Stomach (tissue), 9 donors: Measurements from ENCODE around the gene SPACA7. TPM values are rescaled to one million over a fixed set of nuclear protein-coding genes. Genes with fewer than 3 reads are reported as not detected.

Source experiments
- DNase-seq, 2 donors: peaks; one replicate each; pipeline versions ENCODE4 v3.0.0 to v3.0.0-alpha.2; 2013 to 2019
- H3K27ac ChIP-seq, 5 donors: fragments of 200-600 bp in 4 of 5; sonication (generic) in 4 of 5; one replicate each; pipeline ENCODE4 v1.5.1; 2013 to 2019; ENCODE audit warnings: mild to moderate bottlenecking in 1 of 5, moderate library complexity in 1 of 5
- H3K27me3 ChIP-seq, 3 donors: fragments of 200-600 bp; sonication (generic); one replicate each; pipeline ENCODE4 v1.5.1; 2017 to 2019; ENCODE audit warnings: mixed run types in 1 of 3
- H3K36me3 ChIP-seq, 4 donors: fragments of 200-600 bp; sonication (generic); 1 replicate in 3 of 4; 2 replicates in 1 of 4; pipeline ENCODE4 v1.5.1; 2016 to 2019
- H3K4me1 ChIP-seq, 4 donors: fragments of 200-600 bp; sonication (generic); one replicate each; pipeline ENCODE4 v1.5.1; 2016 to 2019
- H3K4me3 ChIP-seq, 4 donors: fragments of 200-600 bp; sonication (generic) in 3 of 4; one replicate each; pipeline ENCODE4 v1.5.1; 2016 to 2019; ENCODE audit warnings: mild to moderate bottlenecking in 1 of 4
- H3K9me3 ChIP-seq, 4 donors: fragments of 200-600 bp; sonication (generic); one replicate each; pipeline ENCODE4 v1.5.1; 2016 to 2019
- EP300 ChIP-seq: sonication (generic); formaldehyde crosslinking; IDR thresholded peaks from one replicate; pipeline ENCODE4 v1.6.1; 2017; ENCODE audit warnings: antibody characterized with exemption
- POLR2A ChIP-seq, 4 donors: fragments of 450-650 bp; IDR thresholded peaks; one replicate each; pipeline ENCODE4 v1.6.1; 2016; ENCODE audit warnings: antibody characterized with exemption in 4 of 4, control low read depth in 2 of 4, mild to moderate bottlenecking in 1 of 4, moderate library complexity in 1 of 4
- POLR2AphosphoS5 ChIP-seq, 3 donors: sonication (generic); formaldehyde crosslinking; IDR thresholded peaks; one replicate each; pipeline ENCODE4 v1.6.1; 2016; ENCODE audit warnings: antibody characterized with exemption in 3 of 3
- WGBS, 5 donors: extraction: QIAGEN DNeasy Blood & Tissue Kit in 3 of 5; methylation state at CpG; one replicate each; pipeline versions ENCODE4 v1.1.5 to v1.1.7; 2013 to 2018; 5-methylcytosine and 5-hydroxymethylcytosine counted together
- intact Hi-C: fragments of 100-400 bp; cut with DNase I; formaldehyde crosslinking; loops from one replicate; pipeline ENCODE4 v1.15.1; 2023; ENCODE audit warnings: low total_unique reads
- polyA plus RNA-seq, 3 donors: library from polyadenylated mRNA; stranded (reverse); fragments of 200-250 nt; gene quantifications; one replicate each; pipeline ENCODE4 v1.2.3, GENCODE V29; 2013
- total RNA-seq, 5 donors: library from RNA; depleted of rRNA; stranded (reverse); fragments of >200 nt; gene quantifications; one replicate each; pipeline versions ENCODE4 v1.1.0 to v1.2.3, GENCODE V29; 2014 to 2016
- TF ChIP-seq, protein P1 (sequence below), 7 experiments: fragments of 450-650 bp in 4 of 7; fragments of 200-600 bp in 3 of 7; sonication (generic) in 3 of 7; IDR thresholded peaks; one replicate each; pipeline ENCODE4 v1.5.1; 2016 to 2019; ENCODE audit warnings: antibody characterized with exemption in 7 of 7, control low read depth in 2 of 7, mild to moderate bottlenecking in 1 of 7
- donor health status: healthy with polysubstance abuse.
- donor health status: Bipolar disorder and iron deficiency.
- donor health status: healthy.

Gene SPACA7
- total and polyA plus RNA-seq, 8 donors: not detected

DNA sequence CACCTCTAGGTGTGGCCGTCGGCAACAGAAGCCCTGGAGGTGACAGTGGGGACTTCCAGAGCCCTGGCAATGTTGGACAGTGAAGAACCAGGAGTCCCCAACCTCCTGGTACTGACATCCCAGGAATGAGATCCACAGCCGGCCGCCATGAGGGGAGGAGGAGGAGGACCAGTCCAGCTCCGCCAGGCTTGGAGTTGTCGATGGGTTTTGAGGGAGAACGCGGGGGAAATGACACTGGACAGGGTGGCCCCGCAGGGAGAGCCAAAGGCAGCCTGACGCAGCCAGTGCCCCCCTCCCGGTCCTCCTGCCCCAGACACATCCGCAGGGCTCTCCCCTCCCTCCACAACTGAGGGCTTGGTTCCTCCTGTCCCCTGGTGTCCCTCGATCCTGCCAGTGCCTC, 57.9 kb downstream of the SPACA7 start:
- H3K27me3 ChIP-seq: peaks cover 0 to 10% (median 0%) of the 10 kb centered on the region in 3 donors
- no peak for DNase-seq
- H3K9me3 ChIP-seq: peaks cover 0 to 28% (median 19%) of the 10 kb centered on the region in 4 donors
- H3K27ac ChIP-seq: no peak overlapping the region
- H3K4me1 ChIP-seq: no peaks in the 10 kb centered on the region
- intact Hi-C loops: no loop called here
- TF ChIP-seq POLR2AphosphoS5 (IDR thresholded peaks at IDR 0.05): no peak
- TF ChIP-seq, protein P1, sequence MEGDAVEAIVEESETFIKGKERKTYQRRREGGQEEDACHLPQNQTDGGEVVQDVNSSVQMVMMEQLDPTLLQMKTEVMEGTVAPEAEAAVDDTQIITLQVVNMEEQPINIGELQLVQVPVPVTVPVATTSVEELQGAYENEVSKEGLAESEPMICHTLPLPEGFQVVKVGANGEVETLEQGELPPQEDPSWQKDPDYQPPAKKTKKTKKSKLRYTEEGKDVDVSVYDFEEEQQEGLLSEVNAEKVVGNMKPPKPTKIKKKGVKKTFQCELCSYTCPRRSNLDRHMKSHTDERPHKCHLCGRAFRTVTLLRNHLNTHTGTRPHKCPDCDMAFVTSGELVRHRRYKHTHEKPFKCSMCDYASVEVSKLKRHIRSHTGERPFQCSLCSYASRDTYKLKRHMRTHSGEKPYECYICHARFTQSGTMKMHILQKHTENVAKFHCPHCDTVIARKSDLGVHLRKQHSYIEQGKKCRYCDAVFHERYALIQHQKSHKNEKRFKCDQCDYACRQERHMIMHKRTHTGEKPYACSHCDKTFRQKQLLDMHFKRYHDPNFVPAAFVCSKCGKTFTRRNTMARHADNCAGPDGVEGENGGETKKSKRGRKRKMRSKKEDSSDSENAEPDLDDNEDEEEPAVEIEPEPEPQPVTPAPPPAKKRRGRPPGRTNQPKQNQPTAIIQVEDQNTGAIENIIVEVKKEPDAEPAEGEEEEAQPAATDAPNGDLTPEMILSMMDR (IDR thresholded peaks at IDR 0.05): no peak
- no peak for TF ChIP-seq POLR2A (IDR thresholded peaks at IDR 0.05)
- no peak for TF ChIP-seq EP300
- H3K36me3 ChIP-seq: no peaks in the 10 kb centered on the region
- WGBS, 5 donors: 85 to 91% (median 88%) methylated on average over 11 to 13 of the region's 13 CpGs
- H3K4me3 ChIP-seq: no peak overlapping the region

DNA sequence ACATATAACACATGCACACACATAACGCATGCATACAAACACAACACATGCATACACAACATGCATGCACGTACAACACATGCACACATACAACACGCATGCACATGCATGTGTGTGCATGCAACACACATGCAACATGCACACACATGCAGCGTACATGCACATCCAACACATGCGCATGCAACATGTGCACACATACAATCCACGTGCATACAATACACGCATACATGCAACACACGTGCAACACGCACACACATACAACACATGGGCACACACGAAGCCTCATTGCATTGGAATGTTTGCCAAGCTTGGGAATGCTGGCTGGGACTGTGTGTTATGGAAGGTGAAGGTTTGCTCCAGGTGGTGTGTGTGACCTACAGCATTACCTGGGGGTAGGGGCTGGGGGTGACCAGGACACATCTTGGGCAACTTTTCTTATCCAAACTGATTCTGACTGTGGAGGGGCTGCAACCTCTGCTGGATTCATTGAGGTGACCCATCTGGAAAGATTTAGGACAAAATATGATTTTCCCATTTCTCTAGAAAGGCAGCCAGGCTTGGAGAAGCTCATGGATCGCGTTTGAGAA, 58.9 kb downstream of the SPACA7 start:
- no peaks in the 10 kb centered on the region for H3K4me1 ChIP-seq
- intact Hi-C loops: no loop called here
- peak in 1 of 2 donors; percentile 10 for DNase-seq
- H3K36me3 ChIP-seq: no peaks in the 10 kb centered on the region
- no peak overlapping the region for H3K27ac ChIP-seq
- 77 to 96% (median 85%) methylated on average over 7 to 12 of the region's 12 CpGs for WGBS, 5 donors
- H3K9me3 ChIP-seq: peaks cover 0 to 20% (median 15%) of the 10 kb centered on the region in 4 donors
- TF ChIP-seq, protein P1 (IDR thresholded peaks at IDR 0.05): no peak
- TF ChIP-seq POLR2A (IDR thresholded peaks at IDR 0.05) (no peak), POLR2AphosphoS5 (IDR thresholded peaks at IDR 0.05) (no peak), EP300 (no peak)
- H3K4me3 ChIP-seq: no peak overlapping the region
- H3K27me3 ChIP-seq: peaks cover 0 to 19% (median 0%) of the 10 kb centered on the region in 3 donors

DNA sequence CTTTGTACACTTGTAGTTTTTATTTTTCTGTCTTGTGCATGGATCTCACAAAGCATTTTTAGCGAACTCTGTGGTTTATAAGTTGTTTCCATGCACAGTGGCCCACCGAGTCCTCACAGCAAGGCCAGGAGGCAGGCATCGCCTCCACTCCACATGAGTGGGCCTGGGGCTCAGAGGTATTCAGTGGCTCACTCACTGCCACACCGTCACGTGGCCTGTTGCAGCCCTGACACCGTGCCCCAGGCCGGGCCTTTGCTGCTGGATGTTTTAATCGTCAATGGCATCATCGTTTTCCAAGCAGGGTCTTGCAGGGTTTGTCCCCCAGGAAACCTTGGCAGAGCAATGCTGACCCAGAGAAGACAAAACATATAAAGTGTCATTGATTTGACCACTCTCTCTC, 59.8 kb downstream of the SPACA7 start:
- TF ChIP-seq EP300: no peak
- TF ChIP-seq, protein P1 (IDR thresholded peaks at IDR 0.05): no peak
- TF ChIP-seq POLR2A (IDR thresholded peaks at IDR 0.05): no peak
- TF ChIP-seq POLR2AphosphoS5 (IDR thresholded peaks at IDR 0.05): no peak
- no peak for DNase-seq
- H3K27ac ChIP-seq: no peak overlapping the region
- 79 to 89% (median 89%) methylated on average over 9 of the region's 9 CpGs for WGBS, 5 donors
- H3K9me3 ChIP-seq: peaks cover 0 to 17% (median 12%) of the 10 kb centered on the region in 4 donors
- intact Hi-C loops: no loop called here
- no peaks in the 10 kb centered on the region for H3K36me3 ChIP-seq
- H3K27me3 ChIP-seq: peaks cover 0 to 27% (median 0%) of the 10 kb centered on the region in 3 donors
- no peak overlapping the region for H3K4me3 ChIP-seq
- H3K4me1 ChIP-seq: no peaks in the 10 kb centered on the region

DNA sequence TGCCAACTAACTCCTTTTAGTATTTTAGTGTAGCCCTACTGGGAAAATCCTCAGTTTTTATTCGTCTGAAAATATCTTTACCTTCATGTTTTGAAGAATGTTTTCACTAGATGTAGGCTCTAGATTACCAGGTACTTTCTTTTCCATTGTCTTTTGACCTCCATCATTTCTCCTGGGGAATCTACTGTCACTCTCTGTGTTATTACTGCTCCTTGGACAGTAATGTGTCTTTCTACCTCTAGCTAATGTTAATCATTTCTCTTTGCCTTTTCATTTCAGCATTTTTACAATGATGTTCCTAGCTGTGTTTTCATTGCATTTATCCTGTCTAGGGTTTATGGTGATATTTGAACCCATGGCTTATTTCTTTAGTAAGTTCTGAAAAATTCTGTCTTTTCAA, 61.9 kb downstream of the SPACA7 start:
- intact Hi-C loops: no loop called here
- DNase-seq: no peak
- H3K4me1 ChIP-seq: peaks cover 0 to 6% (median 2%) of the 10 kb centered on the region in 4 donors
- H3K4me3 ChIP-seq: no peak overlapping the region
- 59 to 81% (median 79%) methylated on average over 1 of the region's 1 CpG for WGBS, 5 donors
- no peak for TF ChIP-seq POLR2A (IDR thresholded peaks at IDR 0.05)
- no peak for TF ChIP-seq POLR2AphosphoS5 (IDR thresholded peaks at IDR 0.05)
- no peak for TF ChIP-seq EP300
- TF ChIP-seq, protein P1 (IDR thresholded peaks at IDR 0.05): no peak
- no peaks in the 10 kb centered on the region for H3K36me3 ChIP-seq
- H3K27ac ChIP-seq: no peak overlapping the region
- H3K9me3 ChIP-seq: peaks cover 0 to 17% (median 12%) of the 10 kb centered on the region in 4 donors
- H3K27me3 ChIP-seq: peaks cover 4 to 45% (median 17%) of the 10 kb centered on the region in 3 donors
